DMS 273 (cell line): ENCODE measurements around the gene PTPRD.

Source experiments
- DNase-seq: peaks from one replicate; lab custom pipeline; 2025; ENCODE audit not compliant: unreplicated experiment; lab: John Stamatoyannopoulos, UW

The PTPRD gene

GRCh38 chr9:8430945-8431344 is 2181.9 kb downstream of the PTPRD start:
- no peak for DNase-seq

GRCh38 chr9:8429768-8430167 is 2183.0 kb downstream of the PTPRD start:
- DNase-seq: no peak

- DNase-seq: no peak
Measured at GRCh38 chr9:8429157-8429556, 2183.6 kb downstream of the PTPRD start.

- DNase-seq: no peak
Measured at GRCh38 chr9:8428389-8428788, 2184.4 kb downstream of the PTPRD start.

- DNase-seq: no peak
Measured at GRCh38 chr9:8424786-8425410, 2187.9 kb downstream of the PTPRD start.

GRCh38 chr9:8420416-8420815 is 2192.4 kb downstream of the PTPRD start:
- no peak for DNase-seq

GRCh38 chr9:8419596-8420275 is 2193.1 kb downstream of the PTPRD start:
- DNase-seq: no peak

- DNase-seq: no peak
Measured at GRCh38 chr9:8417341-8417740, 2195.5 kb downstream of the PTPRD start.

- no peak for DNase-seq
Measured at GRCh38 chr9:8412327-8412726, 2200.5 kb downstream of the PTPRD start.

GRCh38 chr9:8408575-8409190 is 2204.1 kb downstream of the PTPRD start:
- no peak for DNase-seq

GRCh38 chr9:8401961-8402705 is 2210.7 kb downstream of the PTPRD start:
- DNase-seq: no peak

- DNase-seq: no peak
Measured at GRCh38 chr9:8400378-8400777, 2212.4 kb downstream of the PTPRD start.

- DNase-seq: no peak
Measured at GRCh38 chr9:8395022-8395421, 2217.8 kb downstream of the PTPRD start.

GRCh38 chr9:8394341-8394740 is 2218.5 kb downstream of the PTPRD start:
- DNase-seq: no peak

GRCh38 chr9:8392866-8393265 is 2219.9 kb downstream of the PTPRD start:
- DNase-seq: no peak

GRCh38 chr9:8391566-8391965 is 2221.2 kb downstream of the PTPRD start:
- DNase-seq: no peak

GRCh38 chr9:8391132-8391531 is 2221.7 kb downstream of the PTPRD start:
- no peak for DNase-seq

- no peak for DNase-seq
Measured at GRCh38 chr9:8390571-8390970, 2222.2 kb downstream of the PTPRD start.

- DNase-seq: no peak
Measured at GRCh38 chr9:8389531-8389930, 2223.3 kb downstream of the PTPRD start.

GRCh38 chr9:8388132-8388531 is 2224.7 kb downstream of the PTPRD start:
- DNase-seq: no peak

GRCh38 chr9:8384091-8384490 is 2228.7 kb downstream of the PTPRD start:
- DNase-seq: no peak
